ENCODE data around the gene NEURL1.

DNA sequence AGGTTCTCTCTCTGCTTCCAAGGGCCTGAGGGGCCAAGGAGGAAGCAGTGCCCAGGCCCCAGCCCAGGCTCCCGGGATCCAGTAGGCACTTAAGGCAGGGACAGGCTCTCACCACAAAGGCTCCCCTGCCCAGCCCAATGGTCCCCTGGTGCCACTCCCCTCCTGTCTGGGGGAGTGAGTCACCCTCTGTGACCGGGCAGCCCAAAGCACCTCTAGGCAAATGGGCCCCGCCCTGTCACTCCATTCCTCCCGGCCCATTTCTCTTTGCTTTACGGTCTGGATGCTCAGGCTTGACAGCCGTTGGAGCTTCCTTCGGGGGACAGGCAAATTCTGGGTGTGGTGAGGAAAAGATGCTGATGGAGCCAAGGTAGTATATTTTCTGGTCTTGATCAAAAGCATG is 14.4 kb upstream of the NEURL1 start, which contains the start of gene CALHM3:
- no peak for TF ChIP-seq EZH2phosphoT487 (IDR thresholded peaks at IDR 0.05; ENCODE audit: borderline replicate concordance)
- TF ChIP-seq, protein P1, sequence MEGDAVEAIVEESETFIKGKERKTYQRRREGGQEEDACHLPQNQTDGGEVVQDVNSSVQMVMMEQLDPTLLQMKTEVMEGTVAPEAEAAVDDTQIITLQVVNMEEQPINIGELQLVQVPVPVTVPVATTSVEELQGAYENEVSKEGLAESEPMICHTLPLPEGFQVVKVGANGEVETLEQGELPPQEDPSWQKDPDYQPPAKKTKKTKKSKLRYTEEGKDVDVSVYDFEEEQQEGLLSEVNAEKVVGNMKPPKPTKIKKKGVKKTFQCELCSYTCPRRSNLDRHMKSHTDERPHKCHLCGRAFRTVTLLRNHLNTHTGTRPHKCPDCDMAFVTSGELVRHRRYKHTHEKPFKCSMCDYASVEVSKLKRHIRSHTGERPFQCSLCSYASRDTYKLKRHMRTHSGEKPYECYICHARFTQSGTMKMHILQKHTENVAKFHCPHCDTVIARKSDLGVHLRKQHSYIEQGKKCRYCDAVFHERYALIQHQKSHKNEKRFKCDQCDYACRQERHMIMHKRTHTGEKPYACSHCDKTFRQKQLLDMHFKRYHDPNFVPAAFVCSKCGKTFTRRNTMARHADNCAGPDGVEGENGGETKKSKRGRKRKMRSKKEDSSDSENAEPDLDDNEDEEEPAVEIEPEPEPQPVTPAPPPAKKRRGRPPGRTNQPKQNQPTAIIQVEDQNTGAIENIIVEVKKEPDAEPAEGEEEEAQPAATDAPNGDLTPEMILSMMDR (conservative IDR thresholded peaks at IDR 0.05; ENCODE audit: low read length): no peak
